ENCODE data around the gene WDR47.

- TF ChIP-seq, protein P1, sequence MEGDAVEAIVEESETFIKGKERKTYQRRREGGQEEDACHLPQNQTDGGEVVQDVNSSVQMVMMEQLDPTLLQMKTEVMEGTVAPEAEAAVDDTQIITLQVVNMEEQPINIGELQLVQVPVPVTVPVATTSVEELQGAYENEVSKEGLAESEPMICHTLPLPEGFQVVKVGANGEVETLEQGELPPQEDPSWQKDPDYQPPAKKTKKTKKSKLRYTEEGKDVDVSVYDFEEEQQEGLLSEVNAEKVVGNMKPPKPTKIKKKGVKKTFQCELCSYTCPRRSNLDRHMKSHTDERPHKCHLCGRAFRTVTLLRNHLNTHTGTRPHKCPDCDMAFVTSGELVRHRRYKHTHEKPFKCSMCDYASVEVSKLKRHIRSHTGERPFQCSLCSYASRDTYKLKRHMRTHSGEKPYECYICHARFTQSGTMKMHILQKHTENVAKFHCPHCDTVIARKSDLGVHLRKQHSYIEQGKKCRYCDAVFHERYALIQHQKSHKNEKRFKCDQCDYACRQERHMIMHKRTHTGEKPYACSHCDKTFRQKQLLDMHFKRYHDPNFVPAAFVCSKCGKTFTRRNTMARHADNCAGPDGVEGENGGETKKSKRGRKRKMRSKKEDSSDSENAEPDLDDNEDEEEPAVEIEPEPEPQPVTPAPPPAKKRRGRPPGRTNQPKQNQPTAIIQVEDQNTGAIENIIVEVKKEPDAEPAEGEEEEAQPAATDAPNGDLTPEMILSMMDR (IDR thresholded peaks at IDR 0.05 in 2 of 3, conservative IDR thresholded peaks at IDR 0.05 in 1 of 3; ENCODE audit: control insufficient read depth in 2 of 3, extremely low read depth in 1 of 3, insufficient read depth in 1 of 3, low read depth in 3 of 3, low read length in 3 of 3), result no peak
- TF ChIP-seq SP1 (IDR thresholded peaks at IDR 0.05; ENCODE audit: low read depth, low read length), result no peak
- TF ChIP-seq EZH2 (IDR thresholded peaks at IDR 0.05; ENCODE audit: borderline replicate concordance, control insufficient read depth, low read depth, low read length), result no peak
- TF ChIP-seq RBBP5 (conservative IDR thresholded peaks at IDR 0.05), result no peak
- no peak for TF ChIP-seq HDGF (IDR thresholded peaks at IDR 0.05)
- no peak for TF ChIP-seq RFX5 (IDR thresholded peaks at IDR 0.05; ENCODE audit: low read depth, low read length)
- no peak for TF ChIP-seq POLR2AphosphoS2 (IDR thresholded peaks at IDR 0.05; ENCODE audit: low read depth, low read length)
- no peak for TF ChIP-seq ZZZ3 (IDR thresholded peaks at IDR 0.05; ENCODE audit: control insufficient read depth, insufficient read length, low read depth)
- TF ChIP-seq, protein P2, sequence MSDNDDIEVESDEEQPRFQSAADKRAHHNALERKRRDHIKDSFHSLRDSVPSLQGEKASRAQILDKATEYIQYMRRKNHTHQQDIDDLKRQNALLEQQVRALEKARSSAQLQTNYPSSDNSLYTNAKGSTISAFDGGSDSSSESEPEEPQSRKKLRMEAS (IDR thresholded peaks at IDR 0.05; ENCODE audit: low read depth, low read length), result no peak
- TF ChIP-seq ZNF274 (IDR thresholded peaks at IDR 0.05; ENCODE audit: insufficient read depth, insufficient read length), result no peak
These were observed 3.7 kb upstream of the WDR47 start for GRCh38 chr1:109045595-109045994.
